WTC11 (cell line): Measurements from ENCODE around the gene TIPARP. TPM values are rescaled to one million over a fixed set of nuclear protein-coding genes. Genes with fewer than 3 reads are reported as not detected.

Experiments
- ATAC-seq: fragments of 200-7000 bp; cut with Tn5 transposase; 2 replicates; pipeline ENCODE4 v1.10.0; 2021; ENCODE audit warnings: mild to moderate bottlenecking, moderate library complexity
- CTCF ChIA-PET: fragments of 300-600 bp; sonication (Branson Sonifier 250); formaldehyde crosslinking; loops from one replicate; lab custom pipeline; 2021; ENCODE audit warnings: antibody characterized with exemption; lab: Charles Lee
- POLR2A ChIA-PET: fragments of 350-600 bp; sonication (Branson Sonifier 250); formaldehyde crosslinking; loops from one replicate; lab custom pipeline; 2021; ENCODE audit warnings: antibody characterized with exemption; lab: Charles Lee
- DNase-seq: peaks from one replicate; pipeline ENCODE4 v3.0.0; 2021; ENCODE audit warnings: low spot score
- H3K27ac Mint-ChIP-seq: 2 replicates; pipeline ENCODE4 v1.8.0; 2021; ENCODE audit warnings: mixed read lengths
- H3K27me3 Mint-ChIP-seq: 2 replicates; pipeline ENCODE4 v1.8.0; 2021; ENCODE audit warnings: low read depth, mild to moderate bottlenecking, moderate library complexity, mixed read lengths
- H3K36me3 Mint-ChIP-seq: 2 replicates; pipeline ENCODE4 v1.8.0; 2021; ENCODE audit warnings: mixed read lengths
- H3K4me1 Mint-ChIP-seq: 2 replicates; pipeline ENCODE4 v1.8.0; 2022; ENCODE audit warnings: mixed read lengths
- H3K4me3 Mint-ChIP-seq: 2 replicates; pipeline ENCODE4 v1.8.0; 2021; ENCODE audit warnings: mild to moderate bottlenecking, moderate library complexity, mixed read lengths
- H3K9me3 Mint-ChIP-seq: 2 replicates; pipeline ENCODE4 v1.8.0; 2021; ENCODE audit warnings: mixed read lengths
- ATF3 ChIP-seq: sonication (generic); formaldehyde crosslinking; conservative IDR thresholded peaks from 2 replicates; pipeline ENCODE4 v1.8.1; 2022; ENCODE audit warnings: mild to moderate bottlenecking, missing genetic modification reagents
- FOXP4 ChIP-seq: sonication (generic); formaldehyde crosslinking; IDR thresholded peaks from 2 replicates; pipeline ENCODE4 v1.8.0; 2022; ENCODE audit warnings: mild to moderate bottlenecking, missing genetic modification reagents
- HMGA2 ChIP-seq: fragments of 250-450 bp; sonication (Bioruptor Pico); IDR thresholded peaks from 2 replicates; pipeline ENCODE4 v1.4.0; 2021; ENCODE audit warnings: mild to moderate bottlenecking, moderate library complexity
- MYBL2 ChIP-seq: sonication (generic); formaldehyde crosslinking; IDR thresholded peaks from 2 replicates; pipeline ENCODE4 v1.8.1; 2023; ENCODE audit warnings: mild to moderate bottlenecking, moderate library complexity, missing genetic modification reagents
- NFATC4 ChIP-seq: fragments of 250-450 bp; sonication (Bioruptor Pico); IDR thresholded peaks from 2 replicates; pipeline ENCODE4 v1.9.0; 2021; ENCODE audit warnings: mild to moderate bottlenecking
- PRRX2 ChIP-seq: fragments of 250-450 bp; sonication (Bioruptor Pico); IDR thresholded peaks from 2 replicates; pipeline ENCODE4 v1.8.0; 2021; ENCODE audit warnings: mild to moderate bottlenecking
- SMAD4 ChIP-seq: sonication (generic); formaldehyde crosslinking; IDR thresholded peaks from 2 replicates; pipeline ENCODE4 v1.8.0; 2022; ENCODE audit warnings: mild to moderate bottlenecking, missing genetic modification reagents
- TEAD1 ChIP-seq: sonication (generic); formaldehyde crosslinking; IDR thresholded peaks from 2 replicates; pipeline ENCODE4 v1.8.0; 2022; ENCODE audit warnings: mild to moderate bottlenecking, missing genetic modification reagents
- ZMAT4 ChIP-seq: fragments of 250-450 bp; sonication (Bioruptor Pico); IDR thresholded peaks from 2 replicates; pipeline ENCODE4 v1.9.0; 2021; ENCODE audit warnings: mild to moderate bottlenecking
- ZNF121 ChIP-seq: sonication (generic); formaldehyde crosslinking; IDR thresholded peaks from 2 replicates; pipeline ENCODE4 v1.8.0; 2023; ENCODE audit warnings: missing genetic modification reagents
- ZNF219 ChIP-seq: sonication (generic); formaldehyde crosslinking; IDR thresholded peaks from 2 replicates; pipeline ENCODE4 v1.8.0; 2023; ENCODE audit warnings: missing genetic modification reagents, mild to moderate bottlenecking, borderline replicate concordance
- ZNF317 ChIP-seq: sonication (generic); formaldehyde crosslinking; IDR thresholded peaks from 2 replicates; pipeline ENCODE4 v1.8.1; 2023; ENCODE audit warnings: low read depth, mild to moderate bottlenecking, moderate library complexity, missing genetic modification reagents, borderline replicate concordance
- ZNF423 ChIP-seq: fragments of 250-450 bp; sonication (Bioruptor Pico); IDR thresholded peaks from 2 replicates; pipeline ENCODE4 v2.1.2; 2022; ENCODE audit warnings: mild to moderate bottlenecking, moderate library complexity
- total RNA-seq: library from RNA; stranded (reverse); gene quantifications from 3 replicates; pipeline ENCODE4 v1.2.3, GENCODE V29; 2021
- TF ChIP-seq, protein P1 (sequence below): sonication (generic); formaldehyde crosslinking; IDR thresholded peaks from 2 replicates; pipeline ENCODE4 v1.8.1; 2023; ENCODE audit warnings: mild to moderate bottlenecking, missing genetic modification reagents, moderate library complexity
- TF ChIP-seq, protein P2 (sequence below): sonication (generic); formaldehyde crosslinking; IDR thresholded peaks from 2 replicates; pipeline ENCODE4 v1.8.1; 2023; ENCODE audit warnings: mild to moderate bottlenecking, moderate library complexity, missing genetic modification reagents

TIPARP gene
- total RNA-seq, 1 experiment from 2014 or later, result 5.6 TPM

DNA sequence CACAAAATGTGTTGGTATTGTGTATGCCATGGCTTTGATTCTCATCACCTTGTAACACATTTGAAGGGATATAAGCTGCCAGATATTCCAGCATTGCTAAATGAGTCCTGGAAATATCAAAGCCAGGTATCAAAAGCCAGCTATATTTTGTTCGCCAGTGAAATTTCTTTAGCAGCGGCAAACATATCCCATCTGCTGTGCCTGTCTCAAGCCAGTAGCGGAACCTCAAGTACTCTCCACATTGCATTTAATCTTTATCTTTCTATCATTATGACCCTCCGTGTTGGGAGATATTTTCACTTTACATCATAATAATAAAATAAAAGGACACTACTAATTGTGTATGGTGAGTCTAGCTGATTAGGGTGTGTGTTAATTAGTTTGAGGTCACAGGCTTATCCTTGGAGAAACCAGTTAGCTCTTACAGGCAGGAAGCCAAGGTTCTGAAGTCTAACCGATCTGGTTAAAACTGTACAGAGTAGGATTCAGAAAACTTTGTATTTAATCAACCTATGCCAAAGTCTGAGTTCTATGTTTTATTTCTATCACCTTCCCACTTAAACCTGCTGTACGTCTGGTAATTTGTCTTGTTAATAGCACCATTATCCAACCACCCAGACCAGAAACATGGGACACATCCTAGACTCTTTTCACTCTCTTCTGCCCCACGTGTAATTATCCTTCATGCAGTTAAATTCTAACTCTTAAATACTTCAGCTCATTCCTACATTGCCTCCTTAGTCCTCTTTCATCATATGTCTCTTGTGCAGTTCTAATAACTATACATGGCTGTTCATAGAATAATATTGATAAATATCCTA, 14.5 kb downstream of the TIPARP start:
- ChIA-PET POLR2A (no interaction called here), CTCF (no interaction called here)
- Mint-ChIP-seq H3K4me1 (peaks cover 19% of the 10 kb centered on the region; the same call in 1 of the 2 replicates), H3K27ac (no peak overlapping the region), H3K36me3 (no peaks in the 10 kb centered on the region), H3K27me3 (no peaks in the 10 kb centered on the region), H3K9me3 (no peaks in the 10 kb centered on the region), H3K4me3 (no peak overlapping the region)
- TF ChIP-seq ZNF317 (CRISPR knock-in tag) (no peak), ZNF423 (CRISPR knock-in tag) (no peak), FOXP4 (CRISPR knock-in tag) (no peak), PRRX2 (CRISPR knock-in tag) (no peak)
- no peak for ATAC-seq
- no peak for DNase-seq

GRCh38 chr3:156689608-156690007, 15.2 kb downstream of the TIPARP start:
- Mint-ChIP-seq H3K27ac (no peak overlapping the region), H3K36me3 (peaks cover 4% of the 10 kb centered on the region), H3K4me3 (no peak overlapping the region), H3K27me3 (no peaks in the 10 kb centered on the region), H3K4me1 (peaks cover 15% of the 10 kb centered on the region; the same call in 1 of the 2 replicates), H3K9me3 (no peaks in the 10 kb centered on the region)
- DNase-seq, result no peak
- ATAC-seq, result no peak
- POLR2A ChIA-PET, result no interaction called here
- no peak for TF ChIP-seq FOXP4 (CRISPR knock-in tag)
- no peak for TF ChIP-seq SMAD4 (CRISPR knock-in tag)
- TF ChIP-seq, protein P1, sequence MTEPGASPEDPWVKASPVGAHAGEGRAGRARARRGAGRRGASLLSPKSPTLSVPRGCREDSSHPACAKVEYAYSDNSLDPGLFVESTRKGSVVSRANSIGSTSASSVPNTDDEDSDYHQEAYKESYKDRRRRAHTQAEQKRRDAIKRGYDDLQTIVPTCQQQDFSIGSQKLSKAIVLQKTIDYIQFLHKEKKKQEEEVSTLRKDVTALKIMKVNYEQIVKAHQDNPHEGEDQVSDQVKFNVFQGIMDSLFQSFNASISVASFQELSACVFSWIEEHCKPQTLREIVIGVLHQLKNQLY (CRISPR knock-in tag), result no peak
- no peak for TF ChIP-seq ZNF219 (CRISPR knock-in tag)
- TF ChIP-seq MYBL2 (CRISPR knock-in tag), result no peak
- TF ChIP-seq ZMAT4 (CRISPR knock-in tag), result no peak
- no peak for TF ChIP-seq HMGA2 (CRISPR knock-in tag)
- TF ChIP-seq TEAD1 (CRISPR knock-in tag), result no peak
- no peak for TF ChIP-seq ATF3
- TF ChIP-seq ZNF121 (CRISPR knock-in tag), result no peak
- TF ChIP-seq, protein P2, sequence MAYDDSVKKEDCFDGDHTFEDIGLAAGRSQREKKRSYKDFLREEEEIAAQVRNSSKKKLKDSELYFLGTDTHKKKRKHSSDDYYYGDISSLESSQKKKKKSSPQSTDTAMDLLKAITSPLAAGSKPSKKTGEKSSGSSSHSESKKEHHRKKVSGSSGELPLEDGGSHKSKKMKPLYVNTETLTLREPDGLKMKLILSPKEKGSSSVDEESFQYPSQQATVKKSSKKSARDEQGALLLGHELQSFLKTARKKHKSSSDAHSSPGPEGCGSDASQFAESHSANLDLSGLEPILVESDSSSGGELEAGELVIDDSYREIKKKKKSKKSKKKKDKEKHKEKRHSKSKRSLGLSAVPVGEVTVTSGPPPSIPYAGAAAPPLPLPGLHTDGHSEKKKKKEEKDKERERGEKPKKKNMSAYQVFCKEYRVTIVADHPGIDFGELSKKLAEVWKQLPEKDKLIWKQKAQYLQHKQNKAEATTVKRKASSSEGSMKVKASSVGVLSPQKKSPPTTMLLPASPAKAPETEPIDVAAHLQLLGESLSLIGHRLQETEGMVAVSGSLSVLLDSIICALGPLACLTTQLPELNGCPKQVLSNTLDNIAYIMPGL, result no peak
- TF ChIP-seq NFATC4 (CRISPR knock-in tag), result no peak
- TF ChIP-seq, all 79 proteins: peak for 0
- CTCF ChIA-PET, result no interaction called here
